GM23248 (cell line): ENCODE results near the gene CXCL17.

Source experiments
- EZH2 ChIP-seq: fragments of 200-600 bp; sonication (generic); IDR thresholded peaks from 2 replicates; pipeline ENCODE4 v1.6.1; 2018; ENCODE audit warnings: antibody characterized with exemption, mild to moderate bottlenecking; ENCODE audit not compliant: insufficient read depth, poor library complexity, severe bottlenecking
- EZH2phosphoT487 ChIP-seq: fragments of 200-600 bp; sonication (generic); IDR thresholded peaks from 2 replicates; pipeline ENCODE4 v1.6.1; 2018; ENCODE audit warnings: antibody characterized with exemption, moderate library complexity, mild to moderate bottlenecking, low read depth; ENCODE audit not compliant: insufficient read depth

DNA sequence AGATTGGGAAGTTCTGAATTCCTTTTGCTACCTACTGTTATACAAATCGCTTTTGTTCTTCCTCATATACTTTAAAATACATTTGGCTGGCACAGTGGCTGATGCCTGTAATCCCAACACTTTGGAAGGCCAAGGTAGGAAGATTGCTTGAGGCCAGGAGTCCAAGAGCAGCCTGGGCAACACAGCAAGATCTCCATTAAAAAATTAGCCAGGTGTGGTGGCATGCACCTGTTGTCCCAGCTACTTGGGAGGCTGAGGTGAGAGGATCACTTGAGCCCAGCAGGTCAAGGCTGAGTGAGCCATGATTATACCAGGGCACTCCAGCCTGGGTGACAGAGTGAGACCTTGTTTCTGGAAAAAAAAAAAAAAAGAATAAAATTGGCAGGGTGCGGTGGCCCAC, 34.4 kb upstream of the CXCL17 start:
- TF ChIP-seq EZH2 (no peak), EZH2phosphoT487 (no peak)
